Neural progenitor cell (in vitro differentiated cells): ENCODE measurements around the gene CSRP2. TPM values are rescaled to one million over a fixed set of nuclear protein-coding genes. Genes with fewer than 3 reads are reported as not detected.

Experiments used
- DNase-seq: peaks from one replicate; pipeline ENCODE4 v3.0.0-alpha.2; 2016; ENCODE audit warnings: low spot score
- H2AFZ ChIP-seq: fragments of 200-600 bp; sonication (generic); replicated peaks from 2 replicates; pipeline ENCODE4 v1.6.1; 2016; ENCODE audit warnings: antibody characterized with exemption
- H3F3A ChIP-seq: fragments of 200-600 bp; sonication (generic); 2 replicates; pipeline ENCODE4 v1.6.1; 2016; ENCODE audit warnings: antibody characterized with exemption, low read depth
- H3K27ac ChIP-seq: fragments of 200-600 bp; sonication (generic); 2 replicates; pipeline ENCODE4 v1.5.1; 2016; ENCODE audit warnings: mild to moderate bottlenecking
- H3K27me3 ChIP-seq: fragments of 200-600 bp; sonication (generic); 2 replicates; pipeline ENCODE4 v1.6.1; 2016; ENCODE audit warnings: mild to moderate bottlenecking, moderate library complexity
- H3K36me3 ChIP-seq: fragments of 200-600 bp; sonication (generic); 2 replicates; pipeline ENCODE4 v1.5.1; 2016
- H3K4me1 ChIP-seq: fragments of 200-600 bp; sonication (generic); 2 replicates; pipeline ENCODE4 v1.6.1; 2016; ENCODE audit warnings: mixed run types
- H3K4me2 ChIP-seq: fragments of 200-600 bp; sonication (generic); 2 replicates; pipeline ENCODE4 v1.6.1; 2016
- H3K4me3 ChIP-seq: fragments of 200-600 bp; sonication (generic); 2 replicates; pipeline ENCODE4 v1.5.1; 2016
- H3K79me2 ChIP-seq: fragments of 200-600 bp; sonication (generic); 2 replicates; pipeline ENCODE4 v1.6.1; 2016; ENCODE audit warnings: low read depth
- H3K9ac ChIP-seq: fragments of 200-600 bp; sonication (generic); 2 replicates; pipeline ENCODE4 v1.6.1; 2016
- H3K9me3 ChIP-seq: fragments of 200-600 bp; sonication (generic); 2 replicates; pipeline ENCODE4 v1.5.1; 2016; ENCODE audit warnings: low read depth
- H4K20me1 ChIP-seq: fragments of 200-600 bp; sonication (generic); 2 replicates; pipeline ENCODE4 v1.6.1; 2016; ENCODE audit warnings: low read depth
- H3K27ac Mint-ChIP-seq: 3 replicates; pipeline ENCODE4 v1.8.0; 2021; ENCODE audit warnings: mixed read lengths
- H3K27me3 Mint-ChIP-seq: 2 replicates; pipeline ENCODE4 v1.8.0; 2022; ENCODE audit warnings: low read depth, mild to moderate bottlenecking, inconsistent platforms, moderate library complexity, mixed read lengths; ENCODE audit not compliant: insufficient read depth
- H3K36me3 Mint-ChIP-seq: 3 replicates; pipeline ENCODE4 v1.8.0; 2021; ENCODE audit warnings: mixed read lengths
- H3K4me1 Mint-ChIP-seq: 3 replicates; pipeline ENCODE4 v1.8.0; 2021; ENCODE audit warnings: mixed read lengths
- H3K4me3 Mint-ChIP-seq: 3 replicates; pipeline ENCODE4 v1.8.0; 2021; ENCODE audit warnings: mild to moderate bottlenecking, moderate library complexity, mixed read lengths
- H3K9me3 Mint-ChIP-seq: 3 replicates; pipeline ENCODE4 v1.8.0; 2020; ENCODE audit warnings: mixed read lengths
- EZH2 ChIP-seq: fragments of 200-600 bp; sonication (generic); IDR thresholded peaks from 2 replicates; pipeline ENCODE4 v1.6.1; 2017; ENCODE audit warnings: antibody characterized with exemption, mild to moderate bottlenecking, moderate library complexity
- EZH2phosphoT487 ChIP-seq: fragments of 200-600 bp; sonication (generic); IDR thresholded peaks from 2 replicates; pipeline ENCODE4 v1.6.1; 2017; ENCODE audit warnings: antibody characterized with exemption
- total RNA-seq: library from RNA; depleted of rRNA; stranded (reverse); fragments of >200 nt; gene quantifications from 2 replicates; pipeline ENCODE4 v1.2.3, GENCODE V29; 2015; ENCODE audit warnings: low replicate concordance
- TF ChIP-seq, protein P1 (sequence below): fragments of 200-600 bp; sonication (generic); IDR thresholded peaks from 2 replicates; pipeline ENCODE4 v1.5.1; 2017; ENCODE audit warnings: antibody characterized with exemption, mild to moderate bottlenecking

The CSRP2 gene
- total RNA-seq, 1 donor from 2014 or later, result 405 TPM

DNA sequence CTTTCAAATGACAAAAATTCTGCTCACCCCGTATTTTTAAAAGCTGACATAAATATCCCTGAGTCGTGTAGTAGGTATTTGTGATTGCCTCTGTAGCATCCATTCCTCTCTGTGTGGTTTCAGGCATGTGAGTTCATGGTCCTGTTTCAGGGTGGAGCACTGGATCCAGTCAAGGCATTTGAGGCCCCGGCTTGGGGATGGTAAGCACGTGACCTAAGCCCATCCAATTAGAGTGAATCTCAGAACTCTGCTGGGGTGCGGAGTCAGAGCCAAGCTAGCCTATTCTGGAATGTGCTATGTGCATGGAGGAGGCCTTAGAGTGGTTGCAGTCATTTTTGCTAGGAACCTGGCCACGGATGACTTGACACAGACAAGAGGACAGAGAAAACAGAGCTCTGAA, 4.3 kb upstream of the CSRP2 start:
- H3F3A ChIP-seq, result peaks cover 6% of the 10 kb centered on the region
- peaks cover under 1% of the 10 kb centered on the region for H3K79me2 ChIP-seq
- TF ChIP-seq, protein P1, sequence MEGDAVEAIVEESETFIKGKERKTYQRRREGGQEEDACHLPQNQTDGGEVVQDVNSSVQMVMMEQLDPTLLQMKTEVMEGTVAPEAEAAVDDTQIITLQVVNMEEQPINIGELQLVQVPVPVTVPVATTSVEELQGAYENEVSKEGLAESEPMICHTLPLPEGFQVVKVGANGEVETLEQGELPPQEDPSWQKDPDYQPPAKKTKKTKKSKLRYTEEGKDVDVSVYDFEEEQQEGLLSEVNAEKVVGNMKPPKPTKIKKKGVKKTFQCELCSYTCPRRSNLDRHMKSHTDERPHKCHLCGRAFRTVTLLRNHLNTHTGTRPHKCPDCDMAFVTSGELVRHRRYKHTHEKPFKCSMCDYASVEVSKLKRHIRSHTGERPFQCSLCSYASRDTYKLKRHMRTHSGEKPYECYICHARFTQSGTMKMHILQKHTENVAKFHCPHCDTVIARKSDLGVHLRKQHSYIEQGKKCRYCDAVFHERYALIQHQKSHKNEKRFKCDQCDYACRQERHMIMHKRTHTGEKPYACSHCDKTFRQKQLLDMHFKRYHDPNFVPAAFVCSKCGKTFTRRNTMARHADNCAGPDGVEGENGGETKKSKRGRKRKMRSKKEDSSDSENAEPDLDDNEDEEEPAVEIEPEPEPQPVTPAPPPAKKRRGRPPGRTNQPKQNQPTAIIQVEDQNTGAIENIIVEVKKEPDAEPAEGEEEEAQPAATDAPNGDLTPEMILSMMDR, result no peak
- no peak for DNase-seq
- no peak overlapping the region for H2AFZ ChIP-seq
- H3K4me1 ChIP-seq, result peaks cover 10% of the 10 kb centered on the region
- H3K27me3 Mint-ChIP-seq, result peaks cover 6% of the 10 kb centered on the region
- H3K4me1 Mint-ChIP-seq, result peaks cover 24% of the 10 kb centered on the region
- H3K9me3 Mint-ChIP-seq, result no peaks in the 10 kb centered on the region
- no peak overlapping the region for H3K4me3 Mint-ChIP-seq
- H3K36me3 Mint-ChIP-seq, result no peaks in the 10 kb centered on the region
- no peak overlapping the region for H3K4me2 ChIP-seq
- H3K4me3 ChIP-seq, result no peak overlapping the region
- no peak overlapping the region for H3K27ac ChIP-seq
- no peaks in the 10 kb centered on the region for H4K20me1 ChIP-seq
- H3K9ac ChIP-seq, result no peak overlapping the region
- H3K9me3 ChIP-seq, result no peaks in the 10 kb centered on the region
- peak overlapping the region; percentile 9 for H3K27ac Mint-ChIP-seq
- no peaks in the 10 kb centered on the region for H3K36me3 ChIP-seq
- no peaks in the 10 kb centered on the region for H3K27me3 ChIP-seq

DNA sequence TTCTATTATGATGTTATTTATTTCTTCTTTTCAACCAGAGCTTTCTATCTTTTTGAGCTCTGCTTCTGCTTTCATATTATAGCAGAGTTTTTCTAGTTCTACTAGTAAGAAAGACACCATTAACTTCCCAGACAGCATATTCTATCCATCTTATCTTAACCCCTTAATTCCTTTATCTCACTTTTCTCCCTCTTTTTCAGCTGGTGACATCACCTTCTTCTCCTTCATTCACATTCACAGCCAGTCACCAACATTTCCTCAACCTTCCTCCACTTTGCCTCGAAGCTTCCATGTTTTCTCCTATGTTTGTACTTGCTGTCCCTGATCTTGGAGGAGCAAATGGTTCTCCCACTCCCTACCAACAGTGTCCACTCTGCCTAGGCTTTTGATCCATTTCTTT, 3.5 kb upstream of the CSRP2 start:
- Mint-ChIP-seq H3K27ac (no peak overlapping the region), H3K4me1 (peaks cover 28% of the 10 kb centered on the region), H3K4me3 (no peak overlapping the region), H3K27me3 (peaks cover 8% of the 10 kb centered on the region), H3K9me3 (no peaks in the 10 kb centered on the region), H3K36me3 (no peaks in the 10 kb centered on the region)
- H3K4me2 ChIP-seq, result no peak overlapping the region
- H2AFZ ChIP-seq, result no peak overlapping the region
- H3K79me2 ChIP-seq, result peaks cover 8% of the 10 kb centered on the region
- no peak for DNase-seq
- TF ChIP-seq EZH2phosphoT487, result no peak
- TF ChIP-seq EZH2, result no peak
- TF ChIP-seq, protein P1, result no peak
- H3K27ac ChIP-seq, result no peak overlapping the region
- no peaks in the 10 kb centered on the region for H3K36me3 ChIP-seq
- no peaks in the 10 kb centered on the region for H3K27me3 ChIP-seq
- H3F3A ChIP-seq, result peaks cover 11% of the 10 kb centered on the region
- no peak overlapping the region for H3K9ac ChIP-seq
- H4K20me1 ChIP-seq, result peaks cover 3% of the 10 kb centered on the region
- H3K9me3 ChIP-seq, result no peaks in the 10 kb centered on the region
- H3K4me3 ChIP-seq, result no peak overlapping the region
- peaks cover 12% of the 10 kb centered on the region for H3K4me1 ChIP-seq

DNA sequence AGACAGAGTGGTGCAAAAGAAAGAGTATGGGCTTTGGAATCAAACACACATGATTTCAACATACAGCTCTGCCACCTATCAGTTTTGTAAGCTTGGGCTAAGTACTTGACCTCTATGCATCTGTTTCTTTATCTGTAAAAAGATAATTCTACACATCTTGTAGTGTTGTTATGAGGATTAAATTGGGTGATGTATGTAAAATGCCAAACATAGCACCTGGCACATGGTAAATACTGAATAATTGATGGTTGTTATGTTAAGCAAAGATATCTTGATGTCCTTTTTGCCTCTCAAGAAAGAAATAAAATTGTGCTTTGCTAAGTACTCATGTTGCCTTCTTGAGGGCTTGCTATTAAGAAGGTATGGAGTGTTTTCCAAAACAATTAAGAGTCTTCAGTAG, 2.3 kb upstream of the CSRP2 start:
- Mint-ChIP-seq H3K4me3 (no peak overlapping the region), H3K9me3 (no peaks in the 10 kb centered on the region), H3K4me1 (peaks cover 37% of the 10 kb centered on the region), H3K36me3 (no peaks in the 10 kb centered on the region), H3K27ac (no peak overlapping the region), H3K27me3 (peaks cover 8% of the 10 kb centered on the region)
- TF ChIP-seq EZH2phosphoT487 (no peak), EZH2 (no peak)
- TF ChIP-seq, protein P1, result no peak
- Histone ChIP-seq H3F3A (peaks cover 14% of the 10 kb centered on the region), H3K9me3 (no peaks in the 10 kb centered on the region), H2AFZ (no peak overlapping the region), H4K20me1 (peaks cover 15% of the 10 kb centered on the region), H3K4me2 (no peak overlapping the region), H3K36me3 (no peaks in the 10 kb centered on the region), H3K27me3 (no peaks in the 10 kb centered on the region), H3K79me2 (peaks cover 21% of the 10 kb centered on the region), H3K4me3 (no peak overlapping the region), H3K9ac (no peak overlapping the region), H3K4me1 (peaks cover 24% of the 10 kb centered on the region), H3K27ac (no peak overlapping the region)
- no peak for DNase-seq
